HCT116 (cell line): Measurements from ENCODE around the gene TTC9B. TPM values are rescaled to one million over a fixed set of nuclear protein-coding genes. Genes with fewer than 3 reads are reported as not detected.

ENCODE experiments used
- ATAC-seq: fragments of 200-7000 bp; cut with Tn5 transposase; 2 replicates; pipeline ENCODE4 v1.9.1; 2020; ENCODE audit warnings: mild to moderate bottlenecking, moderate library complexity
- BruUV-seq: library from RNA; stranded (reverse); fragments of 400-500 nt; replicated peaks from 2 replicates; lab custom pipeline; 2021; lab: Mats Ljungman, UMichigan
- CTCF ChIA-PET: fragments of 300-600 bp; sonication (Branson Sonifier 250); formaldehyde crosslinking; loops from one replicate; lab custom pipeline; 2021; ENCODE audit warnings: antibody characterized with exemption; lab: Charles Lee
- POLR2A ChIA-PET: fragments of 300-600, 350-600 bp; sonication (Branson Sonifier 250); formaldehyde crosslinking; loops from one replicate; lab custom pipeline; 2021; ENCODE audit warnings: antibody characterized with exemption; lab: Charles Lee
- RAD21 ChIA-PET, 2 experiments: fragments of 300-600 bp; sonication (Branson Sonifier 250); formaldehyde crosslinking; loops; one replicate each; lab custom pipeline; 2023; ENCODE audit warnings: low total read pairs in 2 of 2; ENCODE audit not compliant: uncharacterized antibody in 2 of 2, unreplicated experiment in 2 of 2, low non-redundant PET in 1 of 2; lab: Charles Lee
- DNase-seq: peaks from one replicate; pipeline ENCODE4 v3.0.0-alpha.2; 2010; ENCODE audit warnings: low read depth, low spot score
- H2AFZ ChIP-seq: fragments of 200-600 bp; shearing (Covaris generic), sonication (generic); 2 replicates; pipeline ENCODE4 v1.6.1; 2017; ENCODE audit warnings: low read depth, mixed run types, mixed read lengths, antibody characterized with exemption, low read length; ENCODE audit not compliant: poor library complexity, severe bottlenecking
- H3K27ac ChIP-seq: 2 replicates; pipeline ENCODE4 v1.5.1; 2012; ENCODE audit warnings: low read depth, low read length
- H3K27me3 ChIP-seq: fragments of 200-600 bp; sonication (generic); 2 replicates; pipeline ENCODE4 v1.6.1; 2016; ENCODE audit warnings: mixed run types, low read length, mixed read lengths; ENCODE audit not compliant: insufficient read depth
- H3K36me3 ChIP-seq, 2 experiments: fragments of 200-500 bp in 1 of 2; fragments of 200-600 bp in 1 of 2; sonication (Bioruptor generic) in 1 of 2; sonication (generic) in 1 of 2; 2 replicates each; pipeline versions ENCODE4 v1.5.1 to v1.6.1; 2014 to 2016; ENCODE audit warnings: low read length in 2 of 2, inconsistent platforms in 1 of 2, mixed read lengths in 1 of 2, mixed run types in 1 of 2; ENCODE audit not compliant: insufficient read depth in 2 of 2, control insufficient read depth in 1 of 2
- H3K4me1 ChIP-seq, 2 experiments: fragments of 200-600 bp in 1 of 2; sonication (generic) in 1 of 2; 2 replicates each; pipeline versions ENCODE4 v1.5.1 to v1.6.1; 2012 to 2017; ENCODE audit warnings: low read length in 2 of 2, inconsistent platforms in 1 of 2, mild to moderate bottlenecking in 1 of 2, mixed read lengths in 1 of 2, mixed run types in 1 of 2, moderate library complexity in 1 of 2; ENCODE audit not compliant: insufficient read depth in 2 of 2, control insufficient read depth in 1 of 2
- H3K4me2 ChIP-seq: fragments of 200-600 bp; sonication (generic); 2 replicates; pipeline ENCODE4 v1.6.1; 2017; ENCODE audit warnings: mixed run types, low read length, mixed read lengths
- H3K4me3 ChIP-seq, 2 experiments: fragments of 200-600 bp in 1 of 2; sonication (generic) in 1 of 2; replicated peaks in 1 of 2; 2 replicates each; pipeline ENCODE4 v1.5.1; 2011 to 2016; ENCODE audit warnings: low read length in 2 of 2, control low read depth in 1 of 2, low read depth in 1 of 2, mild to moderate bottlenecking in 1 of 2, mixed read lengths in 1 of 2, mixed run types in 1 of 2
- H3K79me2 ChIP-seq: fragments of 200-600 bp; sonication (generic); 2 replicates; pipeline ENCODE4 v1.6.1; 2017; ENCODE audit warnings: mild to moderate bottlenecking, mixed run types, low read length, moderate library complexity, mixed read lengths; ENCODE audit not compliant: insufficient read depth
- H3K9ac ChIP-seq: fragments of 200-600 bp; sonication (generic); 2 replicates; pipeline ENCODE4 v1.6.1; 2016; ENCODE audit warnings: low read length, mixed read lengths
- H3K9me2 ChIP-seq: fragments of 200-600 bp; sonication (generic), shearing (Covaris generic); 2 replicates; pipeline ENCODE4 v1.6.1; 2017; ENCODE audit warnings: mixed run types, mild to moderate bottlenecking, moderate library complexity; ENCODE audit not compliant: insufficient read depth
- H3K9me3 ChIP-seq, 2 experiments: fragments of 200-500 bp in 1 of 2; fragments of 200-600 bp in 1 of 2; sonication (Bioruptor generic) in 1 of 2; sonication (generic) in 1 of 2; 2 replicates each; pipeline ENCODE4 v1.6.1; 2014 to 2017; ENCODE audit warnings: low read length in 2 of 2, mixed read lengths in 2 of 2, inconsistent platforms in 1 of 2, low read depth in 1 of 2, mild to moderate bottlenecking in 1 of 2, mixed run types in 1 of 2, moderate library complexity in 1 of 2; ENCODE audit not compliant: control insufficient read depth in 1 of 2, insufficient read depth in 1 of 2
- H4K20me1 ChIP-seq: fragments of 200-600 bp; sonication (generic), shearing (Covaris generic); 2 replicates; pipeline ENCODE4 v1.6.1; 2017; ENCODE audit warnings: mixed run types, mild to moderate bottlenecking, moderate library complexity; ENCODE audit not compliant: insufficient read depth
- ATF3 ChIP-seq: IDR thresholded peaks from 2 replicates; pipeline ENCODE4 v1.6.1; 2012
- CBX3 ChIP-seq: IDR thresholded peaks from 2 replicates; pipeline ENCODE4 v1.6.1; 2012; ENCODE audit warnings: low read depth
- CTCF ChIP-seq, 3 experiments: fragments of 200-600 bp in 1 of 3; sonication (generic) in 1 of 3; IDR thresholded peaks in 2 of 3; conservative IDR thresholded peaks in 1 of 3; 2 replicates each; pipeline ENCODE4 v1.5.1; 2012 to 2017; ENCODE audit warnings: low read depth in 2 of 3, low read length in 2 of 3, antibody characterized with exemption in 1 of 3, borderline replicate concordance in 1 of 3, control low read depth in 1 of 3, mild to moderate bottlenecking in 1 of 3, mixed read lengths in 1 of 3, mixed run types in 1 of 3, moderate library complexity in 1 of 3; ENCODE audit not compliant: insufficient read depth in 1 of 3
- EGR1 ChIP-seq: IDR thresholded peaks from 2 replicates; pipeline ENCODE4 v1.6.1; 2012; ENCODE audit warnings: low read depth
- ELF1 ChIP-seq: IDR thresholded peaks from 2 replicates; pipeline ENCODE4 v1.6.1; 2012; ENCODE audit warnings: low read depth, borderline replicate concordance
- EZH2 ChIP-seq: fragments of 200-600 bp; sonication (generic); IDR thresholded peaks from 2 replicates; pipeline ENCODE4 v1.6.1; 2017; ENCODE audit warnings: antibody characterized with exemption, mixed run types
- EZH2phosphoT487 ChIP-seq: fragments of 200-600 bp; IDR thresholded peaks from 2 replicates; pipeline ENCODE4 v1.6.1; 2018; ENCODE audit warnings: antibody characterized with exemption, borderline replicate concordance
- JUND ChIP-seq: IDR thresholded peaks from 2 replicates; pipeline ENCODE4 v1.6.1; 2012
- POLR2A ChIP-seq: IDR thresholded peaks from 2 replicates; pipeline ENCODE4 v1.7.0; 2011; ENCODE audit warnings: borderline replicate concordance; ENCODE audit not compliant: insufficient read depth, insufficient read length; ENCODE audit errors: extremely low read depth
- POLR2AphosphoS5 ChIP-seq: IDR thresholded peaks from 2 replicates; pipeline ENCODE4 v1.6.1; 2011; ENCODE audit warnings: mild to moderate bottlenecking, low read depth, low read length, moderate library complexity
- SP1 ChIP-seq: IDR thresholded peaks from 2 replicates; pipeline ENCODE4 v1.6.1; 2012; ENCODE audit warnings: low read depth
- SRF ChIP-seq: IDR thresholded peaks from 2 replicates; pipeline ENCODE4 v1.6.1; 2012; ENCODE audit warnings: low read depth
- YY1 ChIP-seq: IDR thresholded peaks from 2 replicates; pipeline ENCODE4 v1.6.1; 2011; ENCODE audit warnings: low read length, low read depth, moderate library complexity, mild to moderate bottlenecking; ENCODE audit not compliant: insufficient replicate concordance; ENCODE audit errors: extremely low read depth
- ZFX ChIP-seq: fragments of 450-650 bp; IDR thresholded peaks from 2 replicates; pipeline ENCODE4 v1.6.1; 2017
- intact Hi-C: fragments of 100-400 bp; cut with micrococcal nuclease; formaldehyde crosslinking; loops from 2 replicates; pipeline ENCODE4 v1.10.0; 2022
- total RNA-seq: library from RNA; stranded (reverse); gene quantifications from one replicate; pipeline ENCODE4 v1.2.1, GENCODE V29; 2021; ENCODE audit not compliant: unreplicated experiment
- TF ChIP-seq, protein P1 (sequence below): IDR thresholded peaks from 2 replicates; pipeline ENCODE4 v1.6.1; 2012; ENCODE audit warnings: low read depth

The TTC9B gene
- total RNA-seq, 1 experiment from 2014 or later = 1.7 TPM

DNA sequence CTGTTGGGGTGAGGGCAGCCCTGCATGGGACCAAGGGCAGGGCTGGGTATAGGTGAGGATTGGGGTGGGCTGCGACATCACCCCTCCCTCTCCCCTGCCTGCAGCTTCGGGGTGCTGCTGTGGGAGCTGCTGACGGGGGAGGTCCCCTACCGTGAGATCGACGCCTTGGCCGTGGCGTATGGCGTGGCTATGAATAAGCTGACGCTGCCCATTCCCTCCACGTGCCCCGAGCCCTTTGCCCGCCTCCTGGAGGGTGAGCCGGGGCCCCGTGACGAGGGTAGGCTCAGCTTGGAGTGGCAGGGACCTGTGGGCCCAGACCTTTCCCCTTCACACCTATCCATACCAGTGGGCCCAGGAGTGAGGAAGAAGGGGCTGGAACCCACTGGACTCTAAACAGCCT is 13.8 kb downstream of the TTC9B start (continued):
- TF ChIP-seq, protein P1, sequence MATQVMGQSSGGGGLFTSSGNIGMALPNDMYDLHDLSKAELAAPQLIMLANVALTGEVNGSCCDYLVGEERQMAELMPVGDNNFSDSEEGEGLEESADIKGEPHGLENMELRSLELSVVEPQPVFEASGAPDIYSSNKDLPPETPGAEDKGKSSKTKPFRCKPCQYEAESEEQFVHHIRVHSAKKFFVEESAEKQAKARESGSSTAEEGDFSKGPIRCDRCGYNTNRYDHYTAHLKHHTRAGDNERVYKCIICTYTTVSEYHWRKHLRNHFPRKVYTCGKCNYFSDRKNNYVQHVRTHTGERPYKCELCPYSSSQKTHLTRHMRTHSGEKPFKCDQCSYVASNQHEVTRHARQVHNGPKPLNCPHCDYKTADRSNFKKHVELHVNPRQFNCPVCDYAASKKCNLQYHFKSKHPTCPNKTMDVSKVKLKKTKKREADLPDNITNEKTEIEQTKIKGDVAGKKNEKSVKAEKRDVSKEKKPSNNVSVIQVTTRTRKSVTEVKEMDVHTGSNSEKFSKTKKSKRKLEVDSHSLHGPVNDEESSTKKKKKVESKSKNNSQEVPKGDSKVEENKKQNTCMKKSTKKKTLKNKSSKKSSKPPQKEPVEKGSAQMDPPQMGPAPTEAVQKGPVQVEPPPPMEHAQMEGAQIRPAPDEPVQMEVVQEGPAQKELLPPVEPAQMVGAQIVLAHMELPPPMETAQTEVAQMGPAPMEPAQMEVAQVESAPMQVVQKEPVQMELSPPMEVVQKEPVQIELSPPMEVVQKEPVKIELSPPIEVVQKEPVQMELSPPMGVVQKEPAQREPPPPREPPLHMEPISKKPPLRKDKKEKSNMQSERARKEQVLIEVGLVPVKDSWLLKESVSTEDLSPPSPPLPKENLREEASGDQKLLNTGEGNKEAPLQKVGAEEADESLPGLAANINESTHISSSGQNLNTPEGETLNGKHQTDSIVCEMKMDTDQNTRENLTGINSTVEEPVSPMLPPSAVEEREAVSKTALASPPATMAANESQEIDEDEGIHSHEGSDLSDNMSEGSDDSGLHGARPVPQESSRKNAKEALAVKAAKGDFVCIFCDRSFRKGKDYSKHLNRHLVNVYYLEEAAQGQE = no peak
- TF ChIP-seq JUND (no peak), SRF (no peak), POLR2AphosphoS5 (no peak), ELF1 (no peak)

- no peaks in the 10 kb centered on the region for H3K36me3 ChIP-seq
- H3K9me2 ChIP-seq = no peaks in the 10 kb centered on the region
- no peak overlapping the region for H2AFZ ChIP-seq
- peak overlapping the region; percentile 32 for H3K9ac ChIP-seq
- no peaks in the 10 kb centered on the region for H3K79me2 ChIP-seq
- H3K9me3 ChIP-seq = no peaks in the 10 kb centered on the region
- intact Hi-C loops = no loop called here
- no peaks in the 10 kb centered on the region for H3K27me3 ChIP-seq
- peak overlapping the region; percentile 70 for H3K4me2 ChIP-seq
- ChIA-PET CTCF (interaction anchor here (0.8 to 1.0 kb wide), 2 partner anchors 17 to 35 kb away, joined by 4 to 7 read pairs; no protein-coding TSS in a partner anchor), POLR2A (interaction anchor here (1.3 to 1.6 kb wide), 2 partner anchors 11 to 17 kb away, joined by 4 to 6 read pairs; no protein-coding TSS in a partner anchor), RAD21 (interaction anchor here in 1 of 2 experiments (0.8 to 1.8 kb wide), 2 partner anchors 10 to 44 kb away, joined by 3 read pairs; partner anchors contain the start of gene MAP3K10)
- H3K4me1 ChIP-seq = peaks cover 26 to 28% of the 10 kb centered on the region in 2 experiments
- peak; percentile 51 for DNase-seq
- ATAC-seq = peak; percentile 98
- H4K20me1 ChIP-seq = no peaks in the 10 kb centered on the region
- peak overlapping the region in 1 of 2 experiments; percentile 22; a peak in 1 of 4 replicates for H3K4me3 ChIP-seq
- no TSS peak for BruUV-seq
- H3K27ac ChIP-seq = peak overlapping the region; percentile 77
- TF ChIP-seq CTCF (IDR thresholded peaks at IDR 0.05 in 2 of 3, conservative IDR thresholded peaks at IDR 0.05 in 1 of 3; ENCODE audit: borderline replicate concordance in 1 of 3, insufficient read depth in 1 of 3, low read depth in 2 of 3, low read length in 2 of 3) = no peak
- TF ChIP-seq SP1 = peak; percentile 49; the same call in 1 of the 2 replicates
- no peak for TF ChIP-seq YY1
- TF ChIP-seq SRF = no peak
- TF ChIP-seq ELF1 = no peak
- TF ChIP-seq EZH2phosphoT487 = no peak
- no peak for TF ChIP-seq POLR2A
- no peak for TF ChIP-seq ZFX
- no peak for TF ChIP-seq EGR1
- no peak for TF ChIP-seq EZH2
- peak; percentile 25; the same call in 1 of the 2 replicates for TF ChIP-seq POLR2AphosphoS5
- TF ChIP-seq ATF3 = no peak
- 0 out of 2 replicates have a peak, but pooled peaks have one; percentile 45 for TF ChIP-seq CBX3
- TF ChIP-seq JUND = peak; percentile 74
Measured at GRCh38 chr19:40200341-40201099, 17.7 kb downstream of the TTC9B start.
